Forelimb muscle (tissue), 1 donor: ENCODE results near the gene KIF23. TPM values are rescaled to one million over a fixed set of nuclear protein-coding genes. Genes with fewer than 3 reads are reported as not detected.

Experiments
- DNase-seq: peaks from one replicate; pipeline ENCODE4 v3.0.0-alpha.2; 2013; ENCODE audit warnings: low read depth
- polyA plus RNA-seq: library from polyadenylated mRNA; unstranded; fragments of 120-200 nt; gene quantifications from one replicate; pipeline ENCODE4 v1.2.1, GENCODE V29; 2013; ENCODE audit not compliant: insufficient read length

KIF23 gene
- polyA plus RNA-seq, 1 donor, result 14.2 TPM

- no peak for DNase-seq
These were observed 76.3 kb downstream of the KIF23 start for GRCh38 chr15:69490356-69491037.

- no peak for DNase-seq
These were observed 76.9 kb downstream of the KIF23 start for GRCh38 chr15:69491038-69491505.

GRCh38 chr15:69493406-69493805, 79.3 kb downstream of the KIF23 start:
- DNase-seq, result no peak

- no peak for DNase-seq
These were observed 81.9 kb downstream of the KIF23 start for GRCh38 chr15:69496001-69496400.

- DNase-seq, result no peak
These were observed 82.9 kb downstream of the KIF23 start for GRCh38 chr15:69497076-69497475.

GRCh38 chr15:69497667-69498066, 83.5 kb downstream of the KIF23 start:
- DNase-seq, result no peak

Other genes starting within 250 kb of the KIF23 start
- gene PAQR5, start 115.4 kb upstream of the KIF23 start, polyA plus RNA-seq, result 0.37 TPM
- 3,818 TPM for gene RPLP1, start 38.5 kb downstream of the KIF23 start, polyA plus RNA-seq